Thoracic aorta (tissue), 2 donors: Measurements from ENCODE around the gene ANKRD17. TPM values are rescaled to one million over a fixed set of nuclear protein-coding genes. Genes with fewer than 3 reads are reported as not detected.

Source experiments
- ATAC-seq: fragments of 150-250 bp; one replicate; pipeline ENCODE4 v1.8.0; 2017; ENCODE audit warnings: low read depth; ENCODE audit not compliant: insufficient number of reproducible peaks, low FRiP score
- DNase-seq: peaks from one replicate; pipeline ENCODE4 v3.0.0-alpha.2; 2020; ENCODE audit warnings: low spot score
- H3K27ac ChIP-seq, 2 donors: fragments of 200-600 bp; sonication (generic); 1 replicate in 1 of 2; 2 replicates in 1 of 2; pipeline ENCODE4 v1.5.1; 2016; ENCODE audit warnings: mild to moderate bottlenecking in 2 of 2, moderate library complexity in 2 of 2
- H3K27me3 ChIP-seq: fragments of 200-600 bp; sonication (generic); replicated peaks from 2 replicates; pipeline ENCODE4 v1.6.0; 2016; ENCODE audit warnings: mild to moderate bottlenecking; ENCODE audit not compliant: insufficient read depth
- H3K36me3 ChIP-seq: fragments of 200-600 bp; sonication (generic); one replicate; pipeline ENCODE4 v1.5.1; 2016
- H3K4me1 ChIP-seq, 2 donors: fragments of 200-600 bp; sonication (generic); 1 replicate in 1 of 2; 2 replicates in 1 of 2; pipeline versions ENCODE4 v1.5.1 to v1.6.0; 2016; ENCODE audit warnings: low read depth in 2 of 2, mild to moderate bottlenecking in 1 of 2; ENCODE audit not compliant: control insufficient read depth in 1 of 2
- H3K4me3 ChIP-seq: fragments of 200-600 bp; sonication (generic); 2 replicates; pipeline ENCODE4 v1.5.1; 2016; ENCODE audit warnings: mild to moderate bottlenecking
- H3K9me3 ChIP-seq: fragments of 200-600 bp; sonication (generic); 2 replicates; pipeline ENCODE4 v1.5.1; 2016
- CTCF ChIP-seq: fragments of 200-600 bp; sonication (generic); IDR thresholded peaks from one replicate; pipeline ENCODE4 v1.5.1; 2019; ENCODE audit warnings: antibody characterized with exemption
- total RNA-seq, 2 donors: library from RNA; depleted of rRNA; stranded (reverse); fragments of >200 nt; gene quantifications; one replicate each; pipeline versions ENCODE4 v1.1.0 to v1.2.3, GENCODE V29; 2016

Gene ANKRD17
- total RNA-seq, 2 donors from 2014 or later = 49.3 to 58.8 TPM

- Histone ChIP-seq H3K36me3 (peaks cover 11% of the 10 kb centered on the region), H3K4me1 (no peaks in the 10 kb centered on the region), H3K9me3 (no peaks in the 10 kb centered on the region), H3K27me3 (no peaks in the 10 kb centered on the region), H3K27ac (no peak overlapping the region), H3K4me3 (no peak overlapping the region)
- DNase-seq = no peak
- TF ChIP-seq CTCF = no peak
- no peak for ATAC-seq
These were observed 127.3 kb downstream of the ANKRD17 start for GRCh38 chr4:73131281-73131680.

GRCh38 chr4:73129319-73129718, 129.3 kb downstream of the ANKRD17 start:
- no peak for TF ChIP-seq CTCF
- no peaks in the 10 kb centered on the region for H3K9me3 ChIP-seq

GRCh38 chr4:73127839-73128453, 130.7 kb downstream of the ANKRD17 start:
- peak; percentile 16 for TF ChIP-seq CTCF
- Histone ChIP-seq H3K36me3 (peaks cover 9% of the 10 kb centered on the region), H3K4me3 (no peak overlapping the region), H3K27me3 (no peaks in the 10 kb centered on the region), H3K9me3 (no peaks in the 10 kb centered on the region), H3K27ac (no peak overlapping the region), H3K4me1 (no peaks in the 10 kb centered on the region)
- no peak for DNase-seq
- no peak for ATAC-seq

More at GRCh38 chr4:73129319-73129718, 129.3 kb downstream of the ANKRD17 start:
- Histone ChIP-seq H3K4me1 (no peaks in the 10 kb centered on the region), H3K27ac (no peak overlapping the region), H3K36me3 (peaks cover 13% of the 10 kb centered on the region), H3K4me3 (no peak overlapping the region), H3K27me3 (no peaks in the 10 kb centered on the region)
- DNase-seq = no peak
- ATAC-seq = no peak

- no peak for TF ChIP-seq CTCF
- H3K36me3 ChIP-seq = peaks cover 19% of the 10 kb centered on the region
- ATAC-seq = no peak
These were observed 149.1 kb downstream of the ANKRD17 start for GRCh38 chr4:73109493-73109892.

GRCh38 chr4:73104695-73105094, 153.9 kb downstream of the ANKRD17 start:
- DNase-seq (no peak), ATAC-seq (no peak)
- Histone ChIP-seq H3K27ac (no peak overlapping the region), H3K27me3 (no peaks in the 10 kb centered on the region), H3K36me3 (peaks cover 26% of the 10 kb centered on the region), H3K9me3 (no peaks in the 10 kb centered on the region), H3K4me3 (no peak overlapping the region), H3K4me1 (no peaks in the 10 kb centered on the region)
- TF ChIP-seq CTCF = no peak

More at GRCh38 chr4:73109493-73109892, 149.1 kb downstream of the ANKRD17 start:
- no peaks in the 10 kb centered on the region for H3K9me3 ChIP-seq
- H3K27me3 ChIP-seq = no peaks in the 10 kb centered on the region
- no peak overlapping the region for H3K27ac ChIP-seq
- H3K4me3 ChIP-seq = no peak overlapping the region
- no peak for DNase-seq
- H3K4me1 ChIP-seq = no peaks in the 10 kb centered on the region
